GM08714 (cell line): ENCODE measurements around the gene AJAP1.

Source experiments
- H3K4me3 ChIP-seq: fragments of 200-500 bp; sonication (Bioruptor generic); 2 replicates; pipeline ENCODE4 v1.5.1; 2014; ENCODE audit warnings: mild to moderate bottlenecking, low read length, inconsistent platforms
- ZNF274 ChIP-seq: IDR thresholded peaks from 2 replicates; pipeline ENCODE4 v1.6.1; 2012; ENCODE audit warnings: mild to moderate bottlenecking, low read depth, low read length

The AJAP1 gene

DNA sequence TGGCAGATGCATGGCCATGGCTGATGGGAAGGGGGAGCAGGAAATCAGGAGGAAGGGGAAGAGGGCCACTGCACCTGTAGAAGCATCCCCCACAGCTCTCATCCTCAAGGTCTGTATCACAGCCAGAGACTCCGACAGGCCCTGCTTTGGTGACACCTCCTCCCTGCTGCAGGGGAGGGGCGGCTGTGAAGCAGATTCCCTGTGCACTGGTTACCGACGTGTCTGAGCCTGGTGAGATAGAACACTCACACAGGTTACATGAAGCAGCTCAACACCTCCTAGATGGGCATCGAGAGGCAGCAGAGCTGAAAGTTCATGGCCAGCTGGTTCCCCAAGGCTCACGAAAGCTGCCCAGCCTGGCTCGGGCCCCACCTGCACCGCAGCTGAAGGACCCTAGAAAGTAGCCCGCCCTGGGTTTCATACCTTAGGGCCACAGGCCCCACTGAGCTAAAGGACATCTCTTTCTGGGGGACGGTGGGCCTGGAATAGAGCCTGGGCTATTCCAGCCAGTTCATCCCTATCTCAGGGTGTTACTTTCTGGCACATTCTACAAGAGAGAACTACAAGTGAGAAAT lies 30.2 kb upstream of the AJAP1 start:
- TF ChIP-seq ZNF274 = no peak
- no peak overlapping the region for H3K4me3 ChIP-seq

DNA sequence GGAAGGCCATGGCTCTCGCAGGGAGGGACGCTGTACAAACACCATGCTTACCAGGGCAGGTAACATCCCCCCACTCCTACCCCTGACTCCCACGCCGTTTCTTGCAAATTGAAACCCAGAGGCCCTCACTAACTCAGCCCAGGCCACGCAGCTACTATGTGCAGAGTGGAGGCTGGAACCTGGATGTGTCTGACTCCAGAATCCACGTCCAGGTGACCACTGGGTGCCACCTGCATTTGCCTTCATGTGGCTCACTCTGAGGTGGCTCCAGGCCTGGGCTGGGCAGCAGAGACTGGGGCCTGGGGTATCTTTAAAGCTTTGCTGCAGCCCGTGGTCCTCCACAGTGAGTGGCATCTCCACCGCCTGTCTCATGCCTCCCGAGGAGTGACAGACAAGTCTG lies 29.6 kb upstream of the AJAP1 start:
- no peak overlapping the region for H3K4me3 ChIP-seq
- no peak for TF ChIP-seq ZNF274

DNA sequence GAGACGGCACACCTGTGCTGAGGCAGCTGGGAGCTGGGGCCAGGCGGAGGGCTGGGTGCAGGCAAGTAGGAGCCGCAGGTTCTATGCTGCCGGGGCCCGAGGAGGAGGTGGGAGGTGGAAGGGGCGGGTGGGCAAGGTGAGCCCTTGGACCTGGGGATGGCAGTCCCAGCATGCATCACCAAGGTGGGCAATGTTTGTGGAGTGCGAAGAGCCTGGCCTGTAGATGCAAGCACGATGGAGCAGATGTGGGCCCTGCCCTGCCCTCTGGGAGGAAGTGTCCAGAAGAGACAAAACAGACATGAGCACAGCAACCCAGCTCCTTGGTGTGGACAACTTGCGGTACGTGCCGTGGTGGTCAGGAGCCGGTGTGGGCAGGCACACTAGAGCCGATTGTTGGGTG lies 28.3 kb upstream of the AJAP1 start:
- no peak overlapping the region for H3K4me3 ChIP-seq
- no peak for TF ChIP-seq ZNF274

DNA sequence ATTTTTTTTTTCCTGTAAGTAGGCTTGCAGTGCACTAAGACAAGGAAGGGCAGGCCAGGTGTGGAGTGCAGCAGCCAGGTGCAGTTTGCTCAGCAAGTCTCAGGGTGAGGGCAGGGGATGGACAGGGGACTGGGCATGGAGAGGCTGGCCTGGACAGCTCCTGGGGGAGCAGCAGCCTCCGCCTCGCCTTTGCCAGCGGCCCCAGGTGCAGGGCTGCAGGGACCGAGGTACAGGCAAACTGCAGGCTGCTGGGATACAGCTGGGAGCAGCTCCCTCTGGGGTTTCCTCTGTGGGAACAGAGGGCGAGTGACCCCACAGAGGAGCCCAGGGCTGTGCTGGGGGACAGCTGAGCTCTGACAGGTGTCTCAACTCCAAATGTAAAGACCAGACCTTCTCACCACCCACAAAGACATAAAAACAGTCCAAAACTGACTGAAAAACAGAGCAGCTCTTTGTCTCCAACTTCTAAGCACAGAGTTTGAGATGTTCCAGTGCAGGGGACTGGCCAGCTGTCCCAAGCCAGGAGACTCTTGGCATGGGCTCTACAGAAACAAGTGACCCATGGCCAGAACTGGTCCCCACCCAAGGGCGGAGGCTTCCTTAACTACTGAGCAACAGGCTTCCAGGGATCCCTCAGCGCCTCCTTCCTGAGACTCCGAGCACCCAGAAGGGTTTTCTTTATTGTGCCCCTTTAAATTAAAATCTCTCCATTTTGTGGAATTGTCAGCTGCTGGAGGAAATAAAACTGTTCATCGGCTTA lies 27.7 kb upstream of the AJAP1 start:
- no peak for TF ChIP-seq ZNF274
- no peak overlapping the region for H3K4me3 ChIP-seq

DNA sequence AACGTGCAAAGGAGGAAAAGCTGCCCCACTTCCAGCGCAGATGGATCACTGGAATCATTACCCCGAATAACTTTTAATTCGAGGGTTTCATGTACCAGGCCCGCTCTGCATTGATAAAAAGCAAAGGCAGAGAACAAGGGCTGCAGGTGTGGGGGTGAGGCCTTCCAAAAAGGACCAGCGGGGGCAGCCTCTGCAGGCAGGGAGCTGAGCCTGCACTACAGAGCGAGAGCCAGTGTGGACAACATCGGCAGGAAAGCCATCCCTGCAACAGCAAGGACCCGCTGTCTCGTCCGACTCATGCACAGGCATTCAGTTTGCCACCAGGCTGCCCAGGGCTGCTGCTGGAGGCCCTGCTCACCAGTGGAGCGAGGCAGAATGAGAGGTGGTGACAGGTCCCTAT lies 27.1 kb upstream of the AJAP1 start:
- H3K4me3 ChIP-seq = no peak overlapping the region
- TF ChIP-seq ZNF274 = no peak

DNA sequence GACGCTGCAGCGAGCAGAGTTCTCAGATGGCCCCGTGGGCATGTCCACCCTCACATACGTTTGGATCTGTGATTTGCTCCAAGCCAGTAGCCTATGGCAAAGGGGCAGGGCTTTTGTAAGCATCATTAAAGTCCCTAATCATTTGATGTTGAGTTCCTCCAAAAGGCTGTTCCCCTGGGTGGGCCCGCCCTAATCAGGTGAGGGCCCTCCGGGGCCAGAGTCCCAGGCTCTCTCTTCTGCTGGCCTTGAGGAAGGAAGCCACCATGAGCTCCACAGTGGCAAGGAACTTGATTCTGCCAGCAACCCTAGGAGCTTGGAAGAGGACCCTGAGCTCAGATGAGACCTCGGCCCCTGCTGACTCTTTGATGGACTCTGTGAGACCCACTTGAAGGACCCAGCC lies 25.4 kb upstream of the AJAP1 start:
- no peak overlapping the region for H3K4me3 ChIP-seq
- TF ChIP-seq ZNF274 = no peak

DNA sequence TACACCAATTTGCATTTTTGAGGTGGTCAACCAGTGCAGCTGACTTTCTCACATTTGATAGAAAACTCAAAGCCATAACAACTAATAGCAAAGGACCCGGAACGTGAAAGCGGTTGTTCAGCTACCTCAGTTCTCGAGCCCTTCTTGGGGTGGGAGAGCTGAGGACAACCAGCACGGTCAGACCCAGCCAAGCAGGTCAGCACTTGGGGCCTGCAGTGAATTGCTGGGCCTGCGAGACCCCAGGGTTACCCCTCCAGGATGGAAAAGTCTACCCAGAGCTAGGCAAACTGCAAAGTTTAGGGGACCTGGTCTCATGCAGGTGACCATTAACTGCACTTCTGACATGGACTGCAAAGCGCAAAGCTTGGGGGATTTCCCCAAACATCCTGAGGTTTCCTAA lies 23.8 kb upstream of the AJAP1 start:
- TF ChIP-seq ZNF274 = no peak
- no peak overlapping the region for H3K4me3 ChIP-seq

DNA sequence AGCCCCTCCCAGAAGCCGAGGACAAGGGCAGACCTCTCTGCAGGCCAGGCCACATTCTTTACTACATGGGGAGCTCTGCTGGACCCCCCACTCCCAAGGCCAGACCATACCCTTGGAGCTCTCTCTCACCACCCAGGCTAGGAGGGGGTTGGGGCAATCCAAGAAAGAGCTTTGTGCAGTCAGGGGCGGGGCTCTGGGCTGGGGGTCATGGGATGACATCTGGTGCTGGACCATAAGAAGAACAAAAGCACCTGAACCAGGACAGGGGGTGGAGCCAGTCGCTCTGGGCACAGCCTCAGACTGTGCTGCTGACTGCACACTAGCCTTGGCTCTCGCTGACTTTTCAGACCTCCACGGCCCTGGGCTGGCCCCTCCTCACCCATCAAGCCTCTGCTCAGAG lies 23.1 kb upstream of the AJAP1 start:
- TF ChIP-seq ZNF274 = no peak
- no peak overlapping the region for H3K4me3 ChIP-seq

DNA sequence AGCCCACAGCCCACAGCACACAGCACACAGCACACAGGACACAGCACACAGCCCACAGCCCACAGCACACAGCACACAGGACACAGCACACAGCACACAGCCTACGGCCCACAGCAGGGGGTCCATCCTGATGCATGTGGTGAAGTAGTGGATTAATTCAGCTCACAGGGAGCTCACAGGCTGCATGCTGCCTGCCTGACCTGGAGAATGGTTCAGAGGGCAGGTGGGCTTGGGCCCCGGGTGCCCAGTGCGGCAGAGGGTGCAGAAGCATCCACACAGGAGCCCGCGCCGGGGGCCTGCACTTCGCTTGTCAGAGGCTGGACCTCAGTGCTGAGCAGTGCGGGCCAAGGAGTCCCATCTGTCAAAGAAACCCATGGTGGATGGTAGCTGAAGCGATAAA lies 21.1 kb upstream of the AJAP1 start:
- no peak overlapping the region for H3K4me3 ChIP-seq
- no peak for TF ChIP-seq ZNF274

DNA sequence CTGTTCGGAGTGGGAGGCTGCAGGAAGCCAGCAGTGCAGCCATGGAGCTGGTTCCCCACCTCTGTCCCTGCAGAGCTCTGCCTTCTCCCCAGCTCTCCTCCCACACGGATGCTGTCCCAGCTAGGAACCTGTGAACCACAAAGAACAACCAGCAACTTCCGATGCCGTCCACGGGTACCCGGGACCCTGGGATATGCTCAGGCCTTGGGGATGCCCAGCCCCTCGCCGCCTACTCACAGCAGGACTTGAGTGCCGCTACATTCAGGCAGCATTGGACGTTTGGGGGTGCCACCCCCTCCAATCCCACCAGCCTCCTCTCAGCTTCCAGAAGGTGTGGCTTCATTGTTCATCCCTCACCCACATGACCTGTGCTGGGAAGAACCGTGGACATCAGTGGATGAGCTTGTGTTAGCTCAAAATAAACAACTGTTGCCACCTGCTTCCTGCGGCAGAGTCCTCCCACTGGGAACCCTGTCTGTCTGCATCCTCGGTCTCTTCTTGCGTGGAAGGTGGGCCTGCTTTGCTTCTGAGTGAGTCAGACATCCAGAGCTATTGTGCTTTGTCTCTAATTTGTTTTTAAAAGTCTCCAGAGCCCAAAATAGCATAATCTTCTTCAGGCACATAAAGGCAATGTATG lies 20.1 kb upstream of the AJAP1 start:
- H3K4me3 ChIP-seq = no peak overlapping the region
- no peak for TF ChIP-seq ZNF274

DNA sequence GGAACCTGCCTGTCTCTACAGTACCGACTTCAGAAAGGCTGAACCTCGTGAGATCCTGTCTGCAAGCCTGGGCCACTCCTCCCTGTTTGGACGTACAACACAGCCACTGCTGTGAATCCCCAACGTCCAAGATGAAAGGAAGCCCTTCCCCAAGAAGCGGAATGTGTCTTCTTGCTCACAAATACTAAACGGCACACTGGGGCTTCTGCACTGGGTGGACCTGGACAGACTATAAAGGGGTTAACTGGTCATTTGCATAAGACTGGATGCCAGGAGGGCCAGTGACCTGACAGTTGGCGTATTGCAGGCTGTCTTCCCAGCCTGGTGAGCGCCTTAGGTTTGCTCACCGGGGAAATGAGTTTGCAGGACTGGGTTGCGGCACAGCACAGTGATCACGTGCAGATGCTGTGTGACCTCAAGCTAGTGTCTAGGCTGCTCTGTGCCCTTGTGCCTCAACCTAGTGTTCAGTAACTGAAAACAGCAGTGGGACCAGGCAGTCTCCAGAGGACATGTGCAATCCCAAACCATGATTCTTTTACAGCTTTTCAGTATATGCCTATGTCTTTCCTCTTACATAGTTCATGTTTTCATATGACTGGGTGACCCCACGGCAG lies 19.5 kb upstream of the AJAP1 start:
- no peak for TF ChIP-seq ZNF274
- no peak overlapping the region for H3K4me3 ChIP-seq

DNA sequence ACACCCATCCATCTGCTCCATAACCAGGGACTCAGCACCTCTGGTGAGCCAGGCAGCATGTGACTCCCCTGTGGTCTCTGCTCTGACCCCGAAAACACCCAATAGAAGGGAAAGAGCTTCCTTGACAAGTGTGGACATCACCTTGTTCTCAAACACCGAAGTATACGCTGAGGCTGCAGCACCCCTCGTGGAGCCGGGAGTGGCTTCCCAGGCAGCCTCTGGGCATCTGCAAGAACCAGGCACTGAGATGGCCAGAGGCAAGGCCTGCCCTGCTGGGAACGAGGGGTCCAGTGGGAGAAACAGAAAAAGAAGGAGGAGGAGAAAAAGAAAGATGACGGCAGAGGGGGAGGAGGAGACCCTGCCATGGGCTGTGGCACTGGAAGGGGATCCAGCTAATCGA lies 18.2 kb upstream of the AJAP1 start:
- no peak for TF ChIP-seq ZNF274
- H3K4me3 ChIP-seq = no peak overlapping the region

DNA sequence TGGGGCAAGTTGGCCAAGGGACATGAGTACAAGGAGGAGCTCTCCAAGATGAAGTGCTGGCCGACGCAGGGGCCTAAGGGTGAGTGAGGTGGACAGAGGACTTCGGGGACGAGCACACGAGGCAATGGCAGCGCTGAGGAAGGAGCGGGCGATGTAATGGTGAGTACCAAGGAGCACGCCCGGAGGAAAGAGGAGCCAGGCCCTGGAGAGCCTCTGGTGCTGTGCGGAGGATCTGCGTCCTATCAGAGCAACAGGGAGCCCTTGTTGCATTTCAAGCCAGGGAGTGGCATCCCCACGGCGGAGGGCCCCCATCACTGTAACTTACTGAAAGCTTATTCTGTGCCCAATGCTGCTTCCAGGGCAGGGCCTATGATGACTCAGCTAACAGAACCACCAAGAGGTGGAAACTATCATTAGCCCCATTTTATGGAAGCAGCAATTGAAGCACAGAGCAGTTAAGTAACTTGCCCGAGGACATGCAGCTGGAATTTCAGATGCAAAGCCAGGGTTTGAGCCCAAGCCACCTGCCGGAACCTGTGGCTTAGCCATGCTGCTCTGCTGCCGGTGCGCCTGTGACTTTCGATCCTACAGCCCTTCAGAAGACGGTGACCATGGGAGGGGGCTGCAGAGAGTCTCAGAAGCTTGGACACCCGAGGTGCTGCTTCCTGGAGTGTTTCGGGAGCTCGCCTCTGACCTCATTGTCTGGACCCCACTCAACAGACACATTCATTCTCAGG lies 17.6 kb upstream of the AJAP1 start:
- no peak overlapping the region for H3K4me3 ChIP-seq
- no peak for TF ChIP-seq ZNF274

DNA sequence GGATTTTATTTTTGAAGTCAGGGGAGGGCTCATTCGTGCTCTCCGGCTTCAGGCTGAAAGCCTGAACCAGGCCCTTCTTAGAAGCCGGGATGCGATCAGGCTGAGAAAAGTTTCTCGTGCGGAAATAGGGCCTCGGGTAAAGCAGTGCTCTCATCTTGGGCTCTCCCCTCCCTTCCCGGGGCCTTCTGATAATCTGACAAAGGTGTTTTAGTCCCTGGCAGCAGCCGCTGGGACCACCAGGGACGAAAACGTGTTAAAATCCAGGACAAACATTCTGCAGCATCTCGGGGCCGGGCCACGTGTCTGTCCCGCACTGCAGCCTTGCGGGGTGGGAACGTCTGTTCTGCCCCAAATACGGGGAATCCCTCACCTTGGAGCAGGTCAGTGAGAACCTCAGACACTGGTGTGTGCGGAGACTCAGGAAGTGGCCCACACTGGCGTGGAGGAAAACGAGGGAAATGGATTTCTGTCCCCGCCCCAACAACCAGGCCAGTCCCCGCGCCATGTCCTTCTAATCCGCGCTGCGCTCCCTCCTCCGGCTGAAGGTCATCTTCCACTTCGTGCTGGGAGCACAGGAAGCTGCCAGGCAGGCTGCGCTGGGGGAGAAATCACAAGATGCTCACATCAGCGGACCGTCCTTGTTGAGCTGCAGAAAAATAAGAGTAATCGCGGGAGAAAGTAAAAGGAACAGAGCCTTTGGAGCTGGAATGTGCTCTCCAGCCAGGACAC lies 16.6 kb upstream of the AJAP1 start:
- H3K4me3 ChIP-seq = no peak overlapping the region
- TF ChIP-seq ZNF274 = no peak

DNA sequence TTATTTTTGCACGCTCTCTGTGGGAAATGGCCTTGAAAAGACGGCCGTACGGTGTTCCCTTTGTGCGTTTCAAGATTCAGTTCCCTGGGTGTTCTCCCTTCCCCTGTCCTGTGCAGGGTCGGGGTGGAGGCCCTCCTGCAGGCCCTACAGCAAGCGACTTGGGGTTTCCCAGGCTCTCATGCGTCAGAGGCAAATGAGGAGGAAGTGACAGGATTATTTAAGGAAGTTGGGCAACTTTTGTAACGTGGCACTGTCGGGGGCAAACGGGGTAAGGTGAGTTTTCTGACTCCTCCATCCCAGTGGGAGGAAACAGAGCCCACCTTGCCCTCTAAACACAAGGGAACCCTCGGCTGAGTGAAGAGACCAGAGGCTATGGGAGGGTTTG lies 16.1 kb upstream of the AJAP1 start:
- no peak for TF ChIP-seq ZNF274
- H3K4me3 ChIP-seq = no peak overlapping the region
